Right renal cortex interstitium (tissue), 3 donors: ENCODE results near the gene SPATA46. TPM values are rescaled to one million over a fixed set of nuclear protein-coding genes. Genes with fewer than 3 reads are reported as not detected.

Experiments used
- polyA plus RNA-seq, 3 donors: library from polyadenylated mRNA; unstranded; fragments of 120-200 nt; gene quantifications; one replicate each; pipeline ENCODE4 v1.2.1, GENCODE V29; 2013; ENCODE audit not compliant: insufficient read length in 3 of 3

Gene SPATA46
- polyA plus RNA-seq, 3 donors: 0.25 to 0.51 (median 0.42) TPM

Other genes starting within 250 kb of the SPATA46 start
- 10 to 100 TPM; 15.3 to 15.9 (median 15.5) TPM for gene C1orf226, start 4.9 kb upstream of the SPATA46 start, polyA plus RNA-seq
- gene SH2D1B, start 35.3 kb upstream of the SPATA46 start, polyA plus RNA-seq: under 1 TPM; 0.08 to 0.31 (median 0.17) TPM
- 10 to 100 TPM; 37.2 to 38.9 (median 38.8) TPM for gene UHMK1, start 121.0 kb upstream of the SPATA46 start, polyA plus RNA-seq
- gene UAP1, start 184.9 kb upstream of the SPATA46 start, polyA plus RNA-seq: 10 to 100 TPM; 31.7 to 37.3 (median 35.7) TPM